ENCODE measurements around the gene FOXRED2. TPM values are rescaled to one million over a fixed set of nuclear protein-coding genes. Genes with fewer than 3 reads are reported as not detected.

The FOXRED2 gene
- total RNA-seq, 1 donor from 2014 or later: 23.1 TPM

Other genes starting within 250 kb of the FOXRED2 start
- gene MYH9, start 119.1 kb downstream of the FOXRED2 start, total RNA-seq: 1,046 to 1,908 TPM (median 1,853 TPM) in 3 replicates
- 45.7 to 54.9 TPM (median 48.5 TPM) in 3 replicates for gene TXN2, start 25.4 kb downstream of the FOXRED2 start, total RNA-seq
- gene EIF3D, start 22.1 kb upstream of the FOXRED2 start, total RNA-seq: 80.5 to 97.8 TPM (median 96.1 TPM) in 3 replicates
- gene CACNG2, start 196.7 kb upstream of the FOXRED2 start, total RNA-seq: not detected in 3 replicates

All from chondrocyte (in vitro differentiated cells).